GM23248 (cell line): ENCODE results near the gene CMTR1. TPM values are rescaled to one million over a fixed set of nuclear protein-coding genes. Genes with fewer than 3 reads are reported as not detected.

ENCODE experiments used
- DNase-seq: peaks from one replicate; pipeline ENCODE4 v3.0.0-alpha.2; 2015
- H2AFZ ChIP-seq: fragments of 200-600 bp; sonication (generic); 2 replicates; pipeline ENCODE4 v1.6.1; 2016; ENCODE audit warnings: antibody characterized with exemption
- H3F3A ChIP-seq: fragments of 200-600 bp; sonication (generic); 2 replicates; pipeline ENCODE4 v1.6.1; 2016; ENCODE audit warnings: mild to moderate bottlenecking, antibody characterized with exemption, mixed run types; ENCODE audit not compliant: insufficient read depth
- H3K27ac ChIP-seq: fragments of 200-600 bp; sonication (generic); 2 replicates; pipeline ENCODE4 v1.5.1; 2016; ENCODE audit warnings: mild to moderate bottlenecking
- H3K27me3 ChIP-seq: fragments of 200-600 bp; sonication (generic); replicated peaks from 2 replicates; pipeline ENCODE4 v1.6.1; 2016; ENCODE audit warnings: mild to moderate bottlenecking; ENCODE audit not compliant: insufficient read depth
- H3K36me3 ChIP-seq: fragments of 200-600 bp; sonication (generic); 2 replicates; pipeline ENCODE4 v1.6.1; 2016; ENCODE audit warnings: low read depth, mild to moderate bottlenecking
- H3K4me1 ChIP-seq: fragments of 200-600 bp; sonication (generic); 2 replicates; pipeline ENCODE4 v1.6.1; 2016; ENCODE audit warnings: mild to moderate bottlenecking; ENCODE audit not compliant: insufficient read depth
- H3K4me2 ChIP-seq: fragments of 200-600 bp; sonication (generic); one replicate; pipeline ENCODE4 v1.6.1; 2016; ENCODE audit warnings: mild to moderate bottlenecking; ENCODE audit not compliant: unreplicated experiment
- H3K4me3 ChIP-seq: fragments of 200-600 bp; sonication (generic); 2 replicates; pipeline ENCODE4 v1.5.1; 2016; ENCODE audit warnings: mild to moderate bottlenecking
- H3K79me2 ChIP-seq: fragments of 200-600 bp; sonication (generic); 2 replicates; pipeline ENCODE4 v1.6.1; 2016; ENCODE audit warnings: mild to moderate bottlenecking; ENCODE audit not compliant: insufficient read depth
- H3K9ac ChIP-seq: fragments of 200-600 bp; sonication (generic); 2 replicates; pipeline ENCODE4 v1.6.1; 2016; ENCODE audit warnings: mild to moderate bottlenecking
- H3K9me2 ChIP-seq: fragments of 200-600 bp; sonication (generic); 2 replicates; pipeline ENCODE4 v1.6.1; 2016; ENCODE audit warnings: mixed run types, mild to moderate bottlenecking, moderate library complexity; ENCODE audit not compliant: insufficient read depth
- H3K9me3 ChIP-seq: fragments of 200-600 bp; sonication (generic); one replicate; pipeline ENCODE4 v1.6.1; 2017; ENCODE audit warnings: low read depth
- H4K20me1 ChIP-seq: fragments of 200-600 bp; sonication (generic); 2 replicates; pipeline ENCODE4 v1.6.0; 2016; ENCODE audit not compliant: insufficient read depth
- EZH2 ChIP-seq: fragments of 200-600 bp; sonication (generic); IDR thresholded peaks from 2 replicates; pipeline ENCODE4 v1.6.1; 2018; ENCODE audit warnings: antibody characterized with exemption, mild to moderate bottlenecking; ENCODE audit not compliant: insufficient read depth, poor library complexity, severe bottlenecking
- EZH2phosphoT487 ChIP-seq: fragments of 200-600 bp; sonication (generic); IDR thresholded peaks from 2 replicates; pipeline ENCODE4 v1.6.1; 2018; ENCODE audit warnings: antibody characterized with exemption, moderate library complexity, mild to moderate bottlenecking, low read depth; ENCODE audit not compliant: insufficient read depth
- WGBS, 2 experiments: methylation state at CpG; one replicate each; pipeline ENCODE4 v1.1.6; 2015 to 2017; ENCODE audit warnings: low lambda C conversion rate in 2 of 2, low coverage in 1 of 2; ENCODE audit errors: missing lambda C conversion rate in 2 of 2; 5-methylcytosine and 5-hydroxymethylcytosine counted together
- in situ Hi-C: fragments of 300-500 bp; cut with MboI; formaldehyde crosslinking; loops from 2 replicates; pipeline ENCODE4 v1.15.0; 2020
- polyA plus RNA-seq: library from polyadenylated mRNA; unstranded; fragments of >200 nt; fragmentation: Nextera tagmentation; extraction: Ambion mirVana; gene quantifications from 2 replicates; pipeline ENCODE4 v1.2.1, GENCODE V29; 2016
- total RNA-seq: library from RNA; depleted of rRNA; stranded (reverse); fragments of >200 nt; shearing (Covaris generic); gene quantifications from 2 replicates; pipeline ENCODE4 v1.2.3, GENCODE V29; 2014

CMTR1 gene
- total and polyA plus RNA-seq, 2 experiments from 2014 or later: 16.1 to 46.3 TPM

GRCh38 chr6:37493661-37493995 is 60.6 kb downstream of the CMTR1 start:
- Histone ChIP-seq H3K27me3 (no peaks in the 10 kb centered on the region), H3K36me3 (no peaks in the 10 kb centered on the region), H3K4me3 (no peak overlapping the region), H3K9me2 (no peaks in the 10 kb centered on the region), H3K4me2 (no peak overlapping the region), H3K79me2 (no peaks in the 10 kb centered on the region), H3K4me1 (no peaks in the 10 kb centered on the region), H3K27ac (no peak overlapping the region), H3F3A (no peaks in the 10 kb centered on the region), H4K20me1 (no peaks in the 10 kb centered on the region), H3K9me3 (no peaks in the 10 kb centered on the region), H2AFZ (no peak overlapping the region), H3K9ac (no peak overlapping the region)
- TF ChIP-seq EZH2phosphoT487: no peak
- no peak for TF ChIP-seq EZH2
- WGBS, 2 experiments: 84 to 92% methylated on average over 9 of the region's 9 CpGs
- in situ Hi-C loops: no loop called here
- DNase-seq: no peak

- no peaks in the 10 kb centered on the region for H3F3A ChIP-seq
- H3K27me3 ChIP-seq: no peaks in the 10 kb centered on the region
- no peaks in the 10 kb centered on the region for H3K4me1 ChIP-seq
- no peaks in the 10 kb centered on the region for H3K9me3 ChIP-seq
- no peaks in the 10 kb centered on the region for H4K20me1 ChIP-seq
- WGBS, 2 experiments: 87 to 90% methylated on average over 4 of the region's 4 CpGs
- H3K4me2 ChIP-seq: no peak overlapping the region
- H3K36me3 ChIP-seq: no peaks in the 10 kb centered on the region
- no peak overlapping the region for H3K9ac ChIP-seq
- no peaks in the 10 kb centered on the region for H3K79me2 ChIP-seq
- H3K4me3 ChIP-seq: no peak overlapping the region
- no peak overlapping the region for H2AFZ ChIP-seq
- no peak for DNase-seq
- no peaks in the 10 kb centered on the region for H3K9me2 ChIP-seq
- no peak for TF ChIP-seq EZH2
- TF ChIP-seq EZH2phosphoT487: no peak
- in situ Hi-C loops: no loop called here
- H3K27ac ChIP-seq: no peak overlapping the region
Observed at GRCh38 chr6:37495244-37495934, 62.4 kb downstream of the CMTR1 start.

- no peak for DNase-seq
- Histone ChIP-seq H3K4me2 (no peak overlapping the region), H3F3A (no peaks in the 10 kb centered on the region), H3K9me3 (no peaks in the 10 kb centered on the region), H3K4me3 (no peak overlapping the region), H3K9ac (no peak overlapping the region), H3K27ac (no peak overlapping the region), H3K36me3 (no peaks in the 10 kb centered on the region), H4K20me1 (no peaks in the 10 kb centered on the region), H3K9me2 (no peaks in the 10 kb centered on the region), H3K4me1 (no peaks in the 10 kb centered on the region), H2AFZ (no peak overlapping the region), H3K79me2 (no peaks in the 10 kb centered on the region), H3K27me3 (no peaks in the 10 kb centered on the region)
- WGBS, 2 experiments: 83 to 88% methylated on average over 12 to 13 of the region's 13 CpGs
- TF ChIP-seq EZH2 (no peak), EZH2phosphoT487 (no peak)
- in situ Hi-C loops: no loop called here
Observed at GRCh38 chr6:37496951-37497885, 64.2 kb downstream of the CMTR1 start.

- no peak for TF ChIP-seq EZH2
- no peak for TF ChIP-seq EZH2phosphoT487
- no peaks in the 10 kb centered on the region for H3K9me2 ChIP-seq
- no peaks in the 10 kb centered on the region for H4K20me1 ChIP-seq
- H3K4me3 ChIP-seq: peak within 1 kb of the TSS; percentile 83
- H3K9me3 ChIP-seq: no peaks in the 10 kb centered on the region
- no peaks in the 10 kb centered on the region for H3K4me1 ChIP-seq
- no peaks in the 10 kb centered on the region for H3K79me2 ChIP-seq
- peak within 1 kb of the TSS; percentile 82 for H3K9ac ChIP-seq
- in situ Hi-C loops: no loop called here
- 3 to 4% methylated on average over 38 of the region's 38 CpGs for WGBS, 2 experiments
- 0 out of 2 replicates have a peak, but pooled peaks cover 3% of the 10 kb centered on the region for H3K27me3 ChIP-seq
- H3K27ac ChIP-seq: no peak within 1 kb of the TSS
- H3F3A ChIP-seq: no peaks in the 10 kb centered on the region
- DNase-seq: peak; percentile 99
- H3K4me2 ChIP-seq: peak within 1 kb of the TSS; percentile 88
- H3K36me3 ChIP-seq: no peaks in the 10 kb centered on the region
- peak within 1 kb of the TSS; percentile 96 for H2AFZ ChIP-seq
Observed at GRCh38 chr6:37499433-37500293, 66.6 kb downstream of the CMTR1 start, which contains the start of gene CCDC167. Gene CCDC167, minus strand, starts transcription at chr6:37499893. Its CDS starts 30 bp downstream, at chr6:37499863.
